ENCODE results near the gene GOLPH3. TPM values are rescaled to one million over a fixed set of nuclear protein-coding genes. Genes with fewer than 3 reads are reported as not detected.

The GOLPH3 gene
- total RNA-seq, 1 donor from 2014 or later, result 80.5 TPM

- peaks cover 62% of the 10 kb centered on the region for H3K79me2 ChIP-seq (ENCODE audit: low read depth)
- no peak overlapping the region for H3K4me2 ChIP-seq
- Mint-ChIP-seq H3K9me3 (peaks cover 15% of the 10 kb centered on the region), H3K27ac (no peak overlapping the region), H3K4me3 (no peak overlapping the region), H3K4me1 (no peaks in the 10 kb centered on the region), H3K27me3 (ENCODE audit: insufficient read depth, low read depth) (no peaks in the 10 kb centered on the region), H3K36me3 (peaks cover 33% of the 10 kb centered on the region)
- peaks cover 6% of the 10 kb centered on the region for H3K36me3 ChIP-seq
- no peaks in the 10 kb centered on the region for H3K9me3 ChIP-seq (ENCODE audit: low read depth)
- H2AFZ ChIP-seq (replicated peaks), result no peak overlapping the region
- H4K20me1 ChIP-seq (ENCODE audit: low read depth), result peaks cover 34% of the 10 kb centered on the region
- peak; percentile 5 for DNase-seq (ENCODE audit: low spot score)
- no peak for TF ChIP-seq EZH2 (IDR thresholded peaks at IDR 0.05)
- no peak for TF ChIP-seq CTCF (IDR thresholded peaks at IDR 0.05)
- TF ChIP-seq EZH2phosphoT487 (IDR thresholded peaks at IDR 0.05), result no peak
- H3K4me1 ChIP-seq, result no peaks in the 10 kb centered on the region
- no peak overlapping the region for H3K4me3 ChIP-seq
- H3F3A ChIP-seq (ENCODE audit: low read depth), result no peaks in the 10 kb centered on the region
- no peak overlapping the region for H3K9ac ChIP-seq
- peak overlapping the region; percentile 47 for H3K27ac ChIP-seq
- no peaks in the 10 kb centered on the region for H3K27me3 ChIP-seq
These were observed 35.2 kb downstream of the GOLPH3 start for GRCh38 chr5:32138839-32139493.

GRCh38 chr5:32136342-32136741 lies 37.8 kb downstream of the GOLPH3 start:
- TF ChIP-seq EZH2phosphoT487 (IDR thresholded peaks at IDR 0.05) (no peak), EZH2 (IDR thresholded peaks at IDR 0.05) (no peak), CTCF (IDR thresholded peaks at IDR 0.05) (no peak)
- Mint-ChIP-seq H3K27me3 (ENCODE audit: insufficient read depth, low read depth) (no peaks in the 10 kb centered on the region), H3K36me3 (peaks cover 32% of the 10 kb centered on the region), H3K9me3 (peaks cover 3% of the 10 kb centered on the region), H3K27ac (no peak overlapping the region), H3K4me3 (no peak overlapping the region), H3K4me1 (no peaks in the 10 kb centered on the region)
- DNase-seq (ENCODE audit: low spot score), result no peak
- H3K9me3 ChIP-seq (ENCODE audit: low read depth), result no peaks in the 10 kb centered on the region
- no peak overlapping the region for H3K9ac ChIP-seq
- H3K4me3 ChIP-seq, result no peak overlapping the region
- H3K79me2 ChIP-seq (ENCODE audit: low read depth), result peaks cover 79% of the 10 kb centered on the region
- no peak overlapping the region for H3K4me2 ChIP-seq
- H2AFZ ChIP-seq (replicated peaks), result no peak overlapping the region
- H3K27ac ChIP-seq, result no peak overlapping the region
- H3K4me1 ChIP-seq, result no peaks in the 10 kb centered on the region
- peaks cover 5% of the 10 kb centered on the region for H3K36me3 ChIP-seq
- no peaks in the 10 kb centered on the region for H3K27me3 ChIP-seq
- H3F3A ChIP-seq (ENCODE audit: low read depth), result no peaks in the 10 kb centered on the region
- peaks cover 38% of the 10 kb centered on the region for H4K20me1 ChIP-seq (ENCODE audit: low read depth)

- Histone ChIP-seq H3K36me3 (peaks cover 5% of the 10 kb centered on the region), H3K4me2 (no peak overlapping the region), H3K27ac (no peak overlapping the region), H3K9me3 (ENCODE audit: low read depth) (no peaks in the 10 kb centered on the region), H4K20me1 (ENCODE audit: low read depth) (peaks cover 41% of the 10 kb centered on the region), H2AFZ (replicated peaks) (no peak overlapping the region), H3K27me3 (no peaks in the 10 kb centered on the region), H3K9ac (no peak overlapping the region), H3K4me1 (no peaks in the 10 kb centered on the region), H3F3A (ENCODE audit: low read depth) (no peaks in the 10 kb centered on the region), H3K79me2 (ENCODE audit: low read depth) (peaks cover 79% of the 10 kb centered on the region), H3K4me3 (no peak overlapping the region)
- Mint-ChIP-seq H3K9me3 (no peaks in the 10 kb centered on the region), H3K27me3 (ENCODE audit: insufficient read depth, low read depth) (no peaks in the 10 kb centered on the region), H3K36me3 (peaks cover 36% of the 10 kb centered on the region), H3K27ac (no peak overlapping the region), H3K4me3 (no peak overlapping the region), H3K4me1 (no peaks in the 10 kb centered on the region)
- no peak for DNase-seq (ENCODE audit: low spot score)
- TF ChIP-seq CTCF (IDR thresholded peaks at IDR 0.05) (no peak), EZH2 (IDR thresholded peaks at IDR 0.05) (no peak), EZH2phosphoT487 (IDR thresholded peaks at IDR 0.05) (no peak)
These were observed 39.0 kb downstream of the GOLPH3 start for GRCh38 chr5:32135086-32135485.
